Measurements from ENCODE around the gene INSM1. TPM values are rescaled to one million over a fixed set of nuclear protein-coding genes. Genes with fewer than 3 reads are reported as not detected.

Gene INSM1
- total and polyA plus RNA-seq, 7 donors = 0.36 to 1.4 (median 0.80) TPM; not detected in 2

DNA sequence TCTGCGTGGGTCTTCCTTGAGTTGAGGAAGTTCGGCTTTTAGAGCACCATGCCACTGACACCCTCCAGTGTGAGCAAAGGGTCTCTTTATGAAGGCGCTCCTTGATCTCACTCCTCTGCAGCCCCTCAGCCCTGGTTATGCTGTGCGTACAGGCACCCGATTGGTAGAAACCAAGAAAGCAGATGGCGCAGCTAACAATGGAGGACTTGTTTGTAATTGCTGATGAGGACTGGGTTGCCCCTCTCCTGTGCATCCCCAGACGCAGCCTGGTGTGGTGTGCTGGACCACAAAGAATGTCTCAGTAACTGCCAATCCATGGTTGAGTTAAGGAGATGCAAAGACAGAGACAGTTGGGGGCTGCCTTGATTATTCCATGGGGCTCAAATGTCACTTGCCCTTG, 30.2 kb downstream of the INSM1 start:
- DNase-seq = no peak
- Histone ChIP-seq H3K27ac (no peak overlapping the region), H3K4me3 (no peak overlapping the region), H3K36me3 (no peaks in the 10 kb centered on the region), H3K9me3 (no peaks in the 10 kb centered on the region), H3K4me1 (no peaks in the 10 kb centered on the region), H3K27me3 (no peaks in the 10 kb centered on the region)
- intact Hi-C loops (cut with DNase I) = no loop called here
- no peak for TF ChIP-seq POLR2AphosphoS5 (IDR thresholded peaks at IDR 0.05)
- TF ChIP-seq CTCF (IDR thresholded peaks at IDR 0.05) = no peak
- no peak for TF ChIP-seq EP300 (IDR thresholded peaks at IDR 0.05)
- no peak for TF ChIP-seq POLR2A (IDR thresholded peaks at IDR 0.05)
- 95 to 97% methylated on average over 7 of the region's 7 CpGs for WGBS, 2 donors

DNA sequence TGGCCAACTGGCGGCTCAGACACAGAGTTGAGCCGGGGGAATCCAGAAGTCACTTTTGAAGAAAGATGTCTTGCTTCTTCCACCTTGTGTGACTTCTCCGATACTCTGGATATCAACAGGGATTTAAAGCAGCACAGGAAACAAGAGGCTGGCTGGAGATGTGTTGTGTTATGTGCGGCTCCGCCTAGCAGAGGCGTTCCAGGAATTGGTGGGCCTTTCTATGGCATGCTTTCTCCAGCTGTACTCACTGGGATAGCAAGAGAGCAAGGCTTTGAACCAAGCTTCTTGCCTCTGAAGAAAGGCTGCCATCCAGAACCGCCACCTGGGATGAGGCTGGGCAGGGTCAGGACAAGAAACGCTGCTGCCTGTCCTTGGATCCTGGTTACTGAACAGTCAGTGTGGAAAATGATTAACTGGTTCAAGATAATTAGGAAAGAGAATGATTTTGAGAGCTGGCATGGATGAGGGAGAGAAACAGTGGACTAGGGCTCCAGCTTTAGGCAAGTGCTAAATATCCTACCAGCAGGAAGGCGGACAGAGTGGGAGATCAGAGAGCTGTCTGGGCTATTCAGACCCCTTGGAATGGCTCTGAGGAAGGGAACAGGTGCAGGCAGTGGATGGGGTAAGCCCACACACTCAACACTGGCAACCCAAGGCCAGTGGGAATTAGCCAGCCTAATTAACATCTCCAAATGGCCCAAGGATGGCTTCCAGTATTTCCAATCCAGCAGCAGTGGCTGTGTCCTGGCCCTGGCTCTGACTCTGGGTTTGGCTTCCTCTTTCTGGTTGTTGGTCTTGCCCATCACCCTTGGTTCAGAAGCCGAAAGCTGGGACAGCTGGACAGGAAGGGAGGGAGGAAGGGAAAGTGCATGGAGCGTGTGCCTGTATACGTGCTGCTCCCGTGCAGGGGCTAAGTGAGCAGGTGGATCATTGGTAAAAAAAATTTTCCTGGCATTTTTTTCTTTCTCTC, 31.9 kb downstream of the INSM1 start:
- Histone ChIP-seq H3K4me1 (no peaks in the 10 kb centered on the region), H3K27ac (no peak overlapping the region), H3K27me3 (no peaks in the 10 kb centered on the region), H3K36me3 (no peaks in the 10 kb centered on the region), H3K9me3 (no peaks in the 10 kb centered on the region), H3K4me3 (no peak overlapping the region)
- WGBS, 2 donors = 82 to 88% methylated on average over 13 of the region's 13 CpGs
- DNase-seq = no peak
- intact Hi-C loops (cut with DNase I) = no loop called here
- TF ChIP-seq POLR2AphosphoS5 (IDR thresholded peaks at IDR 0.05) = no peak
- no peak for TF ChIP-seq POLR2A (IDR thresholded peaks at IDR 0.05)
- TF ChIP-seq CTCF (IDR thresholded peaks at IDR 0.05) = no peak
- TF ChIP-seq EP300 (IDR thresholded peaks at IDR 0.05) = no peak

GRCh38 chr20:20401991-20402390, 34.1 kb downstream of the INSM1 start:
- intact Hi-C loops (cut with DNase I) = no loop called here
- 90 to 96% methylated on average over 3 of the region's 3 CpGs for WGBS, 2 donors
- no peak for DNase-seq

DNA sequence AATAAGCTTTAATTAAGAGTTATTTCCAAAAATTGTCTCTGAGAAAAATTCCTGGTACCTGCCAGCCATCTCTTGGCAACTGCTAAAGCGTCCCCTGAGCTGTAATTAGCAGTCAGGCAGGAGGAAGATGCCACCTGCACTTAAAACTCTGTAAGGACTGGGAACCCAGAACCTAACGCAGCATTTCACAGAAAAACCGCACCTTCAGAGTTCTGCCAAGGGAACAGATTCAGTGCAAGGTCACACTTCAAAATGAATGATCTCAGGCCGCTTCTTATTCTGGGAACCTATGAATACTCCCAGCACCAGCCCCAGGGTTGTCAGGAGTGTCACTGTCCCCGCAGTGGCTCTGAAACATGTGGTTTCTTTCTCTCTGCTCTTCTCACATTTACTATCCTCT, 36.7 kb downstream of the INSM1 start:
- Histone ChIP-seq H3K9me3 (no peaks in the 10 kb centered on the region), H3K4me1 (no peaks in the 10 kb centered on the region), H3K36me3 (no peaks in the 10 kb centered on the region), H3K27ac (no peak overlapping the region), H3K27me3 (no peaks in the 10 kb centered on the region), H3K4me3 (no peak overlapping the region)
- TF ChIP-seq POLR2A (IDR thresholded peaks at IDR 0.05) (no peak), POLR2AphosphoS5 (IDR thresholded peaks at IDR 0.05) (no peak), CTCF (IDR thresholded peaks at IDR 0.05) (no peak), EP300 (IDR thresholded peaks at IDR 0.05) (no peak)
- intact Hi-C loops (cut with DNase I) = no loop called here
- DNase-seq = no peak
- 92 to 95% methylated on average over 5 of the region's 5 CpGs for WGBS, 2 donors

More at GRCh38 chr20:20401991-20402390, 34.1 kb downstream of the INSM1 start:
- Histone ChIP-seq H3K27me3 (no peaks in the 10 kb centered on the region), H3K4me3 (no peak overlapping the region), H3K27ac (no peak overlapping the region), H3K9me3 (no peaks in the 10 kb centered on the region), H3K36me3 (no peaks in the 10 kb centered on the region), H3K4me1 (no peaks in the 10 kb centered on the region)
- TF ChIP-seq POLR2A (IDR thresholded peaks at IDR 0.05) (no peak), POLR2AphosphoS5 (IDR thresholded peaks at IDR 0.05) (no peak), EP300 (IDR thresholded peaks at IDR 0.05) (no peak), CTCF (IDR thresholded peaks at IDR 0.05) (no peak)

Measured in sigmoid colon (tissue), 7 donors.